GM21786 (cell line): ENCODE measurements around the gene RMI2.

ENCODE experiments used
- ATAC-seq: cut with Tn5 transposase; IDR thresholded peaks from one replicate; pipeline ENCODE4 v1.9.1; 2021; ENCODE audit not compliant: unreplicated experiment

Gene RMI2

GRCh38 chr16:11379420-11379819 is 34.2 kb downstream of the RMI2 start:
- ATAC-seq, result peak; percentile 80

- no peak for ATAC-seq
Observed at GRCh38 chr16:11380836-11381235, 35.6 kb downstream of the RMI2 start.

- ATAC-seq, result no peak
Observed at GRCh38 chr16:11383481-11384183, 38.4 kb downstream of the RMI2 start.

- no peak for ATAC-seq
Observed at GRCh38 chr16:11384184-11384955, 39.1 kb downstream of the RMI2 start.

- ATAC-seq, result no peak
Observed at GRCh38 chr16:11384956-11385586, 39.8 kb downstream of the RMI2 start.

GRCh38 chr16:11386054-11386680 is 40.9 kb downstream of the RMI2 start:
- ATAC-seq, result no peak

GRCh38 chr16:11386791-11387546 is 41.7 kb downstream of the RMI2 start:
- no peak for ATAC-seq

GRCh38 chr16:11389083-11389482 is 43.8 kb downstream of the RMI2 start:
- ATAC-seq, result no peak

GRCh38 chr16:11389631-11390565 is 44.6 kb downstream of the RMI2 start:
- no peak for ATAC-seq

- no peak for ATAC-seq
Observed at GRCh38 chr16:11390573-11391495, 45.6 kb downstream of the RMI2 start.

GRCh38 chr16:11391576-11391975 is 46.3 kb downstream of the RMI2 start:
- ATAC-seq, result no peak

- ATAC-seq, result no peak
Observed at GRCh38 chr16:11392041-11392581, 46.9 kb downstream of the RMI2 start.

- ATAC-seq, result no peak
Observed at GRCh38 chr16:11393366-11393765, 48.1 kb downstream of the RMI2 start.

- no peak for ATAC-seq
Observed at GRCh38 chr16:11393861-11394592, 48.8 kb downstream of the RMI2 start.

- ATAC-seq, result no peak
Observed at GRCh38 chr16:11394593-11394960, 49.3 kb downstream of the RMI2 start.

- no peak for ATAC-seq
Observed at GRCh38 chr16:11395008-11395948, 50.0 kb downstream of the RMI2 start.

- no peak for ATAC-seq
Observed at GRCh38 chr16:11395949-11396240, 50.6 kb downstream of the RMI2 start.
